NCI-H2107 treated with DMSO at 0.1 percent for 48 hours (cell line): ENCODE data around the gene NHLRC4.

Source experiments
- DNase-seq: peaks from one replicate; lab custom pipeline; 2025; ENCODE audit not compliant: unreplicated experiment; lab: John Stamatoyannopoulos, UW

NHLRC4 gene

DNA sequence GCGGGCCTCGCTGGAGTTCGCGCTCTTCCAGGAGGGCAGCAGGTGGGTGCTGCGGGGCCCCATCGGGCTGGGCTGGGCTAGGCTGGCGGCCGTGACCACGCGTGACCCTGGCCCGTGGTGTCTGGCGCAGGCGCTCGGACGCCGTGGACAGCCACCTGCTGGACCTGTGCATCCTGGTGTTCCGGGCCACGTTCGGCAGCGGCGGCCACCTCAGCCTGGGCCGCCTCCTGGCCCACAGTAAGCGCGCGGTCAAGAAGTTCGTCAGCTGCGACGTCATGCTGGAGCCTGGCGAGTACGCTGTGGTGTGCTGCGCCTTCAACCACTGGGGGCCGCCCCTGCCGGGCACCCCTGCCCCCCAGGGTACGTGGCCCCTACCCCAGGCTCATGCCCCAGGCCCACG is 14.6 kb upstream of the NHLRC4 start:
- DNase-seq = no peak

DNA sequence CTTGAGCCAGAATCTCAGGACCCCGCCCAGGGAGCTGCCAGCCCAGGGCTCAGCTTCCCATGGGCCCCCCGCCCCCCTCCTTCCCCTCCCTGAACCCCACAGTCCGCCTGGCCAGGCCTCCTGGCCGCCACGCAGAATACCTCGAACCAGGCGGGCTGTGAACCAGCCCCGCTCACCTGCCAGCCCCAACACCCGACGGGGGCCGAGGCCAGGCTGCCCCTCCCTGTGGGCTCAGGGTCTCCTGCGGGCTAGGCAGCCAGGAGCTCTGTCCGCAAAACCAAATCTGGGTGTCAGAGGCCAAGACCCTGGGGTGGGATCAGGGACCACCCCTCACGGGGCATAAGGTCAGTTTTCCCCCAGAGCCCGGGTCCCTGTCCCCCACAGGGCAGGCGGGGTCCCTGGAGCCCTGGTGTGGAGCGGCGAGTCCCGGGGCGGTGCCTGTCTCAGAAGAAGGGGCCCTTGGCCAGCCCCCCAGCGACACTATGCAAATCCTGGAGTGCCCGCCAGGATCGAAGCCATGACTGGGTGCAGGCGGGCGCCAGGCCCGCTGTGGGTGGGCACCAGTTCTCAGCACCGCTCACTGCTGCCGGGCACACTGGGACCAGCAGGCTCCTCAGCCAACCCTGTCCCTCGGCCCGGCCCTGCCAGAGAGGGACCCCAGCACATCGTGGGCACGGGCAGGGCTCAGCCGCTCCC is 13.1 kb upstream of the NHLRC4 start:
- no peak for DNase-seq

DNA sequence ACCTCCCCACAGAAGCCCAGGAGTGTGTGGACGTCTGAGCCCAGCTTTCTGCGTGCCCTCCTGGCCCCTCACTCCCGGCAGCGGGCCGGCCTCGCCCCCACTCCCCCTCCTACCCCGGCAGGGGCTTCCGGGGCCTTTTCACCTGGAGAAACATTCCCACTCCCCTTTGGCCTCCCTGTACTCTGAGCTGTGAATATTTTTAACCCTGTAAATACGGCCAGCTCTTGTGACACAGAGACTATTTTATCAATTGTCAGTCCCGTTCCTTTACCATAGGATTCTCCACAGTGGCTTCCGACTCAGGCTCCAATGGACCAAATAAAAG is 12.5 kb upstream of the NHLRC4 start:
- DNase-seq = no peak

DNA sequence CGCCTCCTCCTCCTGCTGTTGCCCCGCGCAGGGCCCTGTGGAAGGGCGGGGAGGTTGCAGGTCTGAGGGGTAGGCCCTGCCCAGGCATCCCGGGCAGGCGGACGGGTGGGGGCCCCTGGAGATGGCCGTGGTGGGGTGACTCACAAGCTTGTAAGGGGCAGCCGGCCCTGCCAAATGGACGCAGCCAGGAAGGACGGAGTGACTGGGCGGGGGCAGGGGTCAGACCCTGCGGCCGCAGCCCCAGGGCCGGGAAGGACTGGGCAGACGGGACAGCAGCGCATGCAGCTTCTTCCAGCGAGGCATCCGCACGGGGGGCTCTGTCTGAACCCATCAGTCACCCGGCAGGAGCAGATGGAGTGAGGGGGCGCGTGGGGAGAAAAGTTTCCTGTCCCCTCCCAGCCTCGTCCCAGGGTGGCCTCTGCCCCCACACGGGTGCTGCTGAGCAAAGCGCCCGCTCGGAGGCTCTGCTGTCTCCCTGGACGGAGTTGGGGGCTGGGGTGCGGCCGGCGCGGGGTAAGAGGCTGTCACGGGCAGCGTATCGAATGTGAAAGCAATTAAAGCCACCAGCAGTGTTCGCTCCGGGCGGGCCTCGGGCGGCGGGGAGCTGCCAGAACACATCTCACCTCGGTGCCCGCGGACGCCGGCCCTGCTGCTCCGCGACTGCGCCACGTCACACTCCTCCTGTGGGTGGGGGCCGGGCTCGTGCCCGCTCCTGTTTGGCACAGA is 12.0 kb upstream of the NHLRC4 start:
- no peak for DNase-seq

DNA sequence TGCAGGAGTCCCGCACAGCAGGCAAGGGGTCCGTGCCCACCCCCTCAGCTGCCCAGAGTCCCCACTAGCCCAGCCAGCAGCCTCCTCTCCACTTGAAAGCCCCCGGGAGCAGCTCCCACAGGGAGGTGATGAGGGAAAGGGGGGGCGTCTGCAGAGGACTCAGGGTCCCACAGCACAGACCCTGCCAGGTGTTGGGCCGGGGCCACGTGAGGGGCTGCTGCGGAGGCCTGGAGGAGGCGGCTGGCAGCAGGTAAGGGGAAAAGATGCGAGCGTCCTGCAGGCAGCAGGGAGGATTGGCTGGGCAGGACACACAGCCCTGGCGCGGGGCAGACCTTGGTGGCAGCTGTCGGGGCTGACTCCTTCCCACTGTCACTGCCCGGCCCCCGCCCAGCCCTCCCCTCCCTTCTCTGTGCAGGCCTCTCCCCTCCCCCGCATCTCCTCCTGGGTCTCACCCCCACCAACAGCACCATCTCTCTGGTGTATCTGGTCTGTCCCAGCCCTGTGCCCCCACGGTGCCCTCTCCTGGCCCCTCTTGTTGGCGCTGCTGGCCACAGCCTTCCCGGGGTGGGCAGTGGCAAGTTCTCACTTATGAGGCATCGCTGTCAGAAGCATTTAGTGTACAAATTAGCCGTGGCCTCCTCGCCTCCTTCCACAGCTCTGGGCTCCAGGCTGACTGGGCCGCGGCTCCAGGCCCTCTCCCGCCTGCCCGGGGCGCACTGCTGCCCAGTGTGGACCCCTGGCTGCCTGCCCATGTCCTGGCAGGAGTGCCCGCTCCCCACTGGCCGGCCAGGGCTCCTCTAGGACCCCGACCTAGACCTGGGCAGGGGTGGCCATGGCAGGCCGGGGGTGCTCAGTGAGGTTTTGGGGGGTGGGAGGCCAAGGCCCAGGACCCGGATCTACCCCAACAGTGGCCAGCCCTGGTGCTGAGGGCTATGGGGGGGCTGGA is 11.0 kb upstream of the NHLRC4 start:
- no peak for DNase-seq

DNA sequence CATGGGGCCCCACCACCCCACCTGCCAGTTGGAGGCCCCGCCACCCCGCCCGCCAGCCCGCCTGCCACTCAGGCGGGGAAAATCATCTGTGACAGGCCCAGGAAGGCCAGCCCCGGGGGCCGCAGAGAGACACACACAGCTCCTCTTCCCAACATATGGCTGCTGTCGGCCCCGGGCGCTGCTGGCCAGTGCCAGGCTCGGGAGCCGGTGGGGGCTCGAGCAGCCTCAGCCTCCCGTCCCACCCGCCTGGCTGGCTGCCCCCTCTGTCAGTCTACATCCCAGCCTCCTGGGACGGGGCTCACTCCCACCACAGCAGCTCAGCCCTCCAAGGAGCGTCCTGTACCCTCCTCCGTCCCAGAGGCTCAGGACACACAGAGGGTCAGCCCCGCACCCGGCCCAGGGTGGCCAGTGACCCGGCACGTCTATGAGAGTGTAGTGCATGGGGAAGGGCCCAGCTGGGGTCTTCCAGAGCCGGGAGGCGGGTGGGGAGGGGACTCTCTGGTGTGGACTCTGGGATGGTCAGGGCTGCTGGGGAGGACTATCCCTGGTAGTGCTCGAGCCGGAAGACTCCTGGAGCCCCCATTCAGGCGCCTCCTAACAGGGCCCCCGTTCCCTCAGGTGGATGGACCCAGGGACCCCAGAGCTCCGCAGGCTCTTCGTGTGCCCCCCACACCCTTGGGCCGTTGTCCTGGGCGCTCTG is 10.2 kb upstream of the NHLRC4 start:
- DNase-seq = no peak

DNA sequence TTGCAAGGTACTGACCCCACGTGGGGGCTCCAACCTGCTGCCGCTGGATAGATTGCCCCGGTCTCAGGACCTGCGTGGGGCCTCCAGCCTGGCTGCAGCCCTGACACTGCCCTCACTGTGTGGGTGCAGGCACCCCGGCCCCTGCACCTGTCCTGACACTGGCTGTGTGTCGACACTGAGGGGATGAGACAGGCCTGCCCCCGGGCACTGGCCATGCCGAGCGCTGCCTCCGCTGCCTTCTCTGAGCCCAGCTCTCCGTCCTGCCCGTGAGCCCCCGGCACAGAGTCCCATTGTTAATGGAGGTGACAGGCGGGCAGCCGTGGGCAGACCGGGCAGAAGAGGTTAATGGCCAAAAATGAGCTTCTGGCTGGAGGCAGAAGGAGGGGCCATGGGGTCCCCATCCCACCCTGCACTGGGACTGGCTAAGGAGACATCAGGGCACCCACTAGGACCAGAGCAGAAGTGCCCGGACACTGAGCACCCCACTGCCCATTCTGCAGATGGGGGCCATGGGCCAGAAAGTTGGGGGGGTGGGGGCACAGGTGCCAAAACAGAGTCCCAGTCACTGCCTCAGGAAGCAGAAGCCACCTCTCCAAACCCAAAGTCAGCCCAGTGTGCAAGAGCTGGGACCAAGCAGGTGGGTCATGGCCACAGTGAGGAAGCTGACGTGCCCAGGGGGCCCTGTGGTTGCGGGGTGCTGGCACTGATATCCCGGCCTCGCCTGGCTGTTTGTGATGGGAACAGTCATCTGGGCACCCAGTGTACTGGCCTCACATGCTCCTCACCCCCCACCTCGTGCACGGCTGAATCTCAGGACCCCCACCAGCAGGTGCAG is 9.1 kb upstream of the NHLRC4 start:
- no peak for DNase-seq

DNA sequence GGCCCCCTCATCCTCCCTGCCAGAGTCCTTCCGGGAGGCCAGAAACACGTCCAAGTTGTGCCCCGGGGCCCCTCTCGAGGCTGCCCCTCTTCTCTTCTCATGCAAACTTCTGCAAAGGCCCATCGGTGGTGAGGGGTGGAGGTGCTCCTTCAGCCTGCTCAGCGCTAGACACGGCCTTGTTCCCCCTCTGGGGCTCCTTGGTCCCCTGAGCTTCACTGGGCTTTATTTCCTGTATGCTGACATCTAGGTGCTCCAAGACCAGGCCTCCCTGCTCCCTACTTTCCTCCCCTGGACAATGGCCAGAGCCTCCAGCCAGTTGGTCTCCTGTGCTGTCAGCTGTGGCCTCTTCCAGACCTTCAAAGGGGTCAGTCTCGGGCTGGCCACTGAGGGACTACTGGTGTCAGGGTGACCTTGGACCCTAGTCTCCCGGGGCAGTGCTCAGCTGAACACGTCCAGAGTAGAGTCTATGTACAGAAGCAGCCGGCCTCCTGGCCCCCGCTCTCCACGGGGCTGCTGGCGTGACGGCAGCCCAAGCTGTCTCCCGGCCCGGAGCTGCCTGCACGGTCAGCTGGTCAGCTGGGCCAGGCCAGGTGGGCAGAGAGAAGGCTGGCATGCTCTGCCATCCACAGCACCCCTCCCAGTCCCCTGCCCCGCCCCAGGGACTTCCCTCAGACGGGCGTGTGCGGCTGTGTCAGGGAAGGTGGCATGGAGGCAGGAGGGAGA is 8.3 kb upstream of the NHLRC4 start:
- no peak for DNase-seq

DNA sequence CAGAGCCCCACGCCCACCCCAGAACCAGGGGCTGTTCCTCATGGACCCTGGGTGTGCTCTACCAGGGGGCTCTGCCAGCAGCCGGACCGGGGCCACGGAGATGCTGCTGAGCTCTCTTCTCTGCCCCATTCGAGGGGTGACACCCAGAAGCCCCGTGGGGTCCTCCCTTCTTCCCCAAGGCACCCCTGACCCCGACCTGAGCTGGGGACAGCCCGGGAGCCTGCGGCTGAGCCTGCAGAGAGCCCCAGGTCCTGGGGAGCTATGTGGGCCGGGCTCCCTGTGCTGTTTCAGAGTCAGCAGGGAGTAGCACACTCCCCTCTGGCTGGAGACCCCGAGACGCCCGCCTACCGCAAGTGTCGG is 7.8 kb upstream of the NHLRC4 start:
- no peak for DNase-seq

DNA sequence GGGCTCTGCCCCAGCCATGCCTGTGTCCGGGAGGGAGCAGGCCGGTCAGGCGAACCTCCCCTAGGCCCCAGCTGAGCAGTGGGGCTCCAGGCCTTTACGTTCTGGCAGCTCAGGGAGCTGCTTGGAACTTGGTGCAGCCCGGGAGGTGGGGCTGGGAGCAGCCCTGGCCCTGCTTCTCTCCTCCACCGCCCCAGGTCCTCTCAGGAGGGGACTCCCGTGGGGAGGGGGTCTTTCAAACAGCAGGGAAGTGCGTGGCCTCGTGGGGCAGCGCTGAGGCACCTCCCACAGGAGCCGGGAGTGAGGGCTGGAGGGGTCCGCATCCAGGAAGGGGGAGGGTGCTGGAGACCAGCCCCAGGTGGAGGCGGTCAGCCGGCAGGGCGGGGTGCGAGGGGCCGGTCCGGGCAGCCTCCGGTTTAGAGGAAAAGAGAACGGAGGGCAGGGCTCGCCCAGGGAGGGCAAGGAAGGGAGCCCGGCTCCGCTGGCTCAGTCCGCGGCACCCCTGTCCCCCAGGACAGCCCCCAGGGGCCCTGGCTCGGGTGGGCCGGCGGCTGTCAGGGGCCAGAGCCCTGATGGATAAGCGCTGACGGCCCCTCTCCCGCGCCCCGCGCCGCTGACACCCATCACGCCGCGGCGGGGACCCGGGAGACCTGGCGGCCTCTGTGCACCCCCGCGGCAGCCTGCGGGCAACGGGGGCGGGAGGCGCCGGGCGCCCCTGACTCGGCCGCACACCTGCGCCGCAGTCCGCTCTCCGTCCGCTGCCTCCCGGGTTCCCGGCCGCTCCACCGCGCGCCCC is 7.2 kb upstream of the NHLRC4 start:
- DNase-seq = no peak

DNA sequence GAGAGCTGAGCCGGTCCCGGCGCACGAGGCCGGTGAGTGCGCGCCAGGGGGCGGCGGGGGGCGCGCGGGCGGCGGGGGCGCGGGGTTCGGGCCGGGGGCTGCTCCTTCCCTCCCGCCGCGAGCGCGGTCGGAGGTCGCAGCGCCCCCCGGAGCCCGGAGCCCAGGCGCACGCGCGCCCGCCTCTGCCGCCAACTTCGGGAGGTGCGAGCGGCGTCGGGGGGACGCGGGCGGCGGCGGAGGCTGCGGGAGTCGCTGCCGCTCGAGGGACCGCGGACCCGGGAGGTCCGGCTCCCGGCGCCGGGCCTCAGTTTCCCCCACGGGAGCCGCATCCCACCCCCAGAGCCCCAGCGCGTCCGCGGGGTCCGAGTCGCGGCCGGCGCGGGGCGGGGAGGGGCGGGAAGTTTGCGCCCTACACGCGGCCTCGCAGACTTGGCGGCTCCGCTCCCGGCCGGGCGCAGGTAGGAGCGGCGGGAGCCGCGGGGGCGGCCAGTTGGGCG is 6.6 kb upstream of the NHLRC4 start, which contains the start of gene PRR35:
Gene PRR35, plus strand, starts transcription at position 191 of the 497 bp plus-strand sequence. CDS start 2,901 bp downstream, outside the sequence.
- no peak for DNase-seq

DNA sequence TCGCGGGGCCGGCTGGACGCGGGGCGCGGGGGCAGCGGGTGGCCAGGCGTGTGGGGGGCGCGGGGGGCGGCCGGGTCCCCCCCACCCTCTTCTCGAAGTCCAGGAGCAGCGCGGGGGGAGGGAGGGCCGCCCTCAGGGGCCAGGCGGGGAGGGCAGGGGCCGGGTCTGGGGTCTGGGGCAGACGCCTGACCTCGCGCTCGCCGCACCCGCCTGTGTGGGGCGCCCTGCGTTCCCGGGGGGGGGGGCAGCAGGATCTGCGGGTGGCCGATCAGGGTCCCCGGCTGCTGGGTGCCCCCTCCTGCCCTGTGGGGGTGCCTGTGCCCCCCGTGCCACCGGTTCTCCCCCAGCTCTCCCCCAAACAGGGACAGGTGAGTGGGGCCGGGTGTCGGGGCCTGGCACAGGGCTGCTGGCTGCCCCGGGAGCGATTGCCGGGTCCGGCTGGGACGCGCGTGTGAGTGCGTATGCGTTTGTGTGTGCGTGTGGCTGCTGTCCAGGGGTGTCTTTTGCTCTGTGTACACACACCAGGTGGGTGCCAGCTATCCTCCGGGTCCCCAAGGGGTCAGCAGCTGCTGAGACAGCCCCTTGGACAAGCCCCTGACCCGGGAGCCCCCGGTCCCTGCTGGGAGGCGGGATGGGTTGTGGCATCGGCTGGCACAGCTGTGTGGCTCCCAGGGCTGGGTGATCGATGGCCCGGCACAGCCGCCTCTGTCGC is 5.9 kb upstream of the NHLRC4 start:
- no peak for DNase-seq

DNA sequence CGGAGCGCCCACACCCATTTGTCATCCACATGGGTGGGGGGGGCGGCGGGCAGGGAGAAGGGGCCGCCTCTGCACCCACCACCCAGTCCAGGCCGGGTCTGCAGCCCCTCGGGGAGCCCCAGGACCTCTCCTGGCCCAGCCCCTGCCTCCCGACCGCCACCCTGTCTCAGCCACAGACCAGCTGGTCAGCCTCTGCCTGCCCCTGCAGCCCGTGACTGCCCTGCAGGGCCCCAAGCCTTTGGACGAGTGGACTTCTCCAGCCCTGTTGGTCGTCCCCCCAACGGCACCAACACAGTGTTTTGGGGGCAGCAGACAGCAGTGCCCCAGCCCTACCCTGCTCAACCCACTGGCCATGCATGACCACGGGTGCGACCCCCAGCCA is 5.4 kb upstream of the NHLRC4 start:
- no peak for DNase-seq

DNA sequence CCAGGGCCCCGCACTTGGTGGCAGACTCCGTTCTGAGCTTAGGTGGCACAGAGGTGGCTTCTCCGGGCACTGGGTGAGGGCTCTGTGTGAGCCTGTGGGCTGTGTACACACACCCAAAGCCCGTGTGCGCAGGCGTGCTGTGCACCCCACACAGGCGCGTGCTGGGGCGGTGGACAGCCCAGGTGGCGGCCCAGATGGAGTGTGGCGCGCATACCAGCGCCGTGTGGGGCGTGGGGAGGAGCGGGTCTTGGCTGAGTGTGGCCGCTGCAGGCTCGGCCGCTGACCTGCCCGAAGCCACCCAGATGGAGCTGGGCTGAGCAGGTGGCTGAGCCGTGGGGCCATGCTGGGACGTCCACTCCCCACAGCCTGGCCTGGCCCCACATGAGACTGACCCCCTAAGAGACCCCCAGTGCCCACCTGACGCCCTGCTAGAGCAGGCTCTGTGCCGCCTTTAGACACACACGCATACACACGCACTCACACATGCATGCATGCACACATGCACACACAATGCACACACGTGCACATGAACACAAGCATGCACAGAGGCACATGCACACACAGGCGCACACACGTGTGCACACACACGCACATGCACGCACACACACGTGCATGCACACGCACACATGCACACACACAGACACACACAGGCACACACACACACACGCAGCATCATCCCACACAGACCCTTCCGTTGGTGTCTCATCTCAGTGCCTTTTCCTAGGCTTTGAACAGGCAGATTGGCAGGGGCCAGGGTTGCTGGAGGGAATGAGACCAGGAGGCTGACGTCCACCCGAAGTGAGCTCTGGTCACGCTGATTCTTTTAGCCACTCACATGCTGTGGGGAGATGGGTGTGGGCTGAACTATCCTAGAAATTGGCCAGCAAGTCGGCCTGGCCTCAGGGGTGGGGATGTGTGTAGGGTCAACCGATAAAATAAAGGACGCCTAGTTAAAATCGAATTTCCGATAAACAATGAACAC is 4.6 kb upstream of the NHLRC4 start:
- no peak for DNase-seq

DNA sequence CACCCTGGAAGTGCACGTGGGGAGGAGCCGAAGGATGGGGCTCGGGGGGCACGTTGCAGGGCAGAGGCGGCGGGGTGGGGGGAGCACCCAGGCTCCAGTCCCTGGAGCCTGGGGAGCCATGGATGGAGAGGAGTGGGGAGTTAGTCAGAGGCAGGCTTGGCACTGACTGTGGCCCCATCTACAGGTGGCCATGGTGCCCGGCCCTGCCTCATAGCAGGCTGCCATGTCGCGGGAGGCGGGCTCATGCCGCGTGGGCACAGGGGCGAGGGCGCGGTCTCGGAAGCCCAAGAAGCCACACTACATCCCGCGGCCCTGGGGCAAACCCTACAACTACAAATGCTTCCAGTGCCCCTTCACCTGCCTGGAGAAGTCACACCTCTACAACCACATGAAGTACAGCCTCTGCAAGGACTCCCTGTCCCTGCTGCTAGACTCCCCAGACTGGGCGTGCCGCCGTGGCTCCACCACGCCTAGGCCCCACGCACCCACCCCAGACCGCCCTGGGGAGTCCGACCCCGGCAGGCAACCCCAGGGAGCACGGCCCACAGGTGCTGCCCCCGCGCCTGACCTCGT is 3.6 kb upstream of the NHLRC4 start:
- DNase-seq = no peak

DNA sequence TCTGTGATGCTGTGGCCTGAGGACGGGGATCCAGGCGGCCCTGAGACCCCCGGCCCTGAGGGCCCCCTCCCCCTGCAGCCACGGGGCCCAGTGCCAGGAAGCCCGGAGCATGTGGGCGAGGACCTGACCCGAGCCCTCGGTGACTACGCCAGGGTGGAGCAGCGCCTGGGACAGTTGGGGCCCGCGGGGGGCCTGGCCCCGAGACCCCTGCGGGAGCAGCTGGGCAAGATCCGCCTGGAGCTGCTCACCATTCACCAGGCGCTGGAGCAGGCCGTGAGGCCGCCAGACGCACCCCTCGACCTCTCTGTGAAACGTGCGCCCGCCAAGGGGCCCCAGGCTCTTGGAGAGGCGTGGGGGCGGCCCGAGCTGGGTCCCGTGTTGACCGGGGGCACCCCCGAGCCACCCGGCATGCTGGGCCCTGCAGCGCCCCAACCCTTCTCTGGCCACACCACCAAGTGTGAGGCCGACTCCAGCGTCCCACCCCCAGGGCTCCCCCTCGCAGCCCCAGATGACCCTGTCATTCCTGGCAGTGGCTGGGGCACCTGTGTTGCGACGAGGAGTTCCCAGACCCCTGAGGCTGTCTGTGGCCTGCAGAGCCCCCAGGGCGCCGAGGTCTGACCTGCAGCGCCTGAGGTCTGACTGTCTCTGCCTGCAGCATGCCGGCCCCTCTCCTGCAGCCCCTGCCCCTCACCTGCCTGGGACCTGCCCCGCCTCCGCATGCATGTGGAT is 2.0 kb upstream of the NHLRC4 start:
- no peak for DNase-seq
